HG02759 (cell line): ENCODE measurements around the gene SH3PXD2A.
"Not testable (repeated sequence)": the region's sequence is repeated elsewhere in the genome, so short reads cannot be mapped to it uniquely, and the experiment has no call there.

Source experiments
- ATAC-seq: cut with Tn5 transposase; IDR thresholded peaks from one replicate; pipeline ENCODE4 v1.9.1; 2021; ENCODE audit warnings: mild to moderate bottlenecking, moderate library complexity; ENCODE audit not compliant: unreplicated experiment

The SH3PXD2A gene

DNA sequence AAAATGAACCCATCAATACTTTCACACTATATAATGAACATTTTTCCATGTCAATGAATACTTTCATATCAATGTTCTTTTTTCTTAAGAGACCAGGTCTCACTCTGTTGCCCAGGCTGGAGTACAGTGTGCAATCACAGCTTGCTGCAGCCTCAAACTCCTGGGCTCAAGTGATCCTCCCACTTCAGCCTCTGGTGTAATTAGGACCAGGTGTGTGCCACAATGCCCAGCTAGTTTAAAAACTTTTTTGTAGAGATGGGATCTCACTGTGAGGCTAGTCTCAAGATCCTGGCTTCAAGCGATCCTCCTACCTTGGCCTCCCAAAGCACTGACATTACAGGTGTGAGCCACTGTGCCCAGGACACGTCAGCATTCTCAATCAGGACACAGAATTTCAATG is 85.2 kb downstream of the SH3PXD2A start:
- ATAC-seq = no peak

DNA sequence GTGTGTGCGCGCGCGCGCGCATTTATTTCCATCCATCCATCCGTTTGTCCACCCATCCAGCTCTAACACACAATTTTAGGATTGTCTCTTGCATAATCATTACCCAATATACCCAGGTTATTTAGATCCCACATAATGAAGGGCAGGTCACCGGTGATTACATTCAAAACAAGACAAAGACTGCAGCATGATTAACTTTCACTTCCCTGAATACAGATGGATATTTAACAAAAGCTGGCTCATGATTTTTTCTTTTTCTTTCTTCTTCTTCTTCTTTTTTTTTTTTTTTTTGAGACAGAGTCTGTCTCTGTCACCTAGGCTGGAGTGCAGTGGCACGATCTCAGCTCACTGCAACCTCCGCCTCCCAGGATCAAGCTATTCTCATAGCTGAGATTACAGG is 86.2 kb downstream of the SH3PXD2A start:
- ATAC-seq = no peak

GRCh38 chr10:103768345-103768744 is 87.0 kb downstream of the SH3PXD2A start:
- ATAC-seq = no peak

DNA sequence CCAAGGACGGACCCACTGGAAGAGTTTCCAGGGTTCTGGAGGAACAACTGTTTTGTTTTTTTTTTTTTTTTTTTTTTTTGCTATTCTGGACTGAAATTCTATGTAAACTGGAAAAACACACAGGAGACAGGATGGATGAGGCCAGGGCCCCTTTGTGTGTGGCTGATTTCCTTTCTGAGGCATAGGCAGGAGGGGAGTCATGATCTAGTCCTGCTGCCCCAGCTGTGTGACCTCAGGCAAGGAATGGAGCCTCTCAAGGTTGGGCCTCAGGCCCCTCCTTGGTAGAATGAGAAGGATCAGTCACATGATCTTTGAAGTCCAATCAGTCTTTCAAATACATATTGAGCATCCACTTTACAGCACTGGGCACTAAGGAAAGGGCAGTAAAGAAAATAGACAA is 87.6 kb downstream of the SH3PXD2A start:
- ATAC-seq = no peak

GRCh38 chr10:103766751-103767505 is 88.4 kb downstream of the SH3PXD2A start:
- no peak for ATAC-seq

DNA sequence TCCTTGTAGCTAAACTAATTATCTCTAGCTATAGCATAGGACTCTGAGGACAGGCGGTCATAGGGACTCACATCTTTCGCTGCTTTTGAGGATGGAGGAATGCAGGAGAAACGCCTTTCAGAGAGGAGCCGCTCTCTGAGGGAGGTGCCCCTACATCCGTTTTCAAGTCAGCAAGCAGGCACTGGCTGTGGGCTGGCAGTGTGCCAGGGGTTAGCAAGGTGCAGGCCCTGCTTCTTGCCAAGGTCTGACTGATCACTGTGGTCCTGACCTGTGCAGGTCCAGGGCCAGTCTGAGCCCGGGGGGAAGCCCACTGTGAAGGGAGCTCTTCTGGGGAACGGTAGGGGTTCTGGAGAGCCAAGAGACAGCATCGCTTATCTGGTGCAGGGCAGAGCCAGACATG is 89.4 kb downstream of the SH3PXD2A start:
- ATAC-seq = no peak

DNA sequence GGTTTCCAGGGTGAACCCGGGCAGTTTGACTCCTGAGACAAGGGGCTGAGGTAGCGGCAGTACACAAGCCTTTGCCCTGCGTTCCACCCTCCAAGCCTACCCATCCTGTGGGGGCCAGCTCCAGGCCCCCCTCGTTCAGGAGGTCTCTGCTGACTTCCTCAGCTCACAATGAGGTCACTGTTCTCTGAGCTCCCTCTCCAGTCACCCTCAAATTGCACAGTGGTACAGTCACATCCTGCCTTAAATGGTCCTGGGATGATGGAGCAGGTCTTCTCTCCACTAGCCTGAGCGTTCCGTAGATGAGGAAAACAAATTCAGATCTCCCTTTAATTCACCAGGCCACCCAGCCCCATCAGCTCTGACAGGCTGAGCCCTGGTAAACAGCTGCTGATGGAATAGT is 90.2 kb downstream of the SH3PXD2A start:
- ATAC-seq = no peak

DNA sequence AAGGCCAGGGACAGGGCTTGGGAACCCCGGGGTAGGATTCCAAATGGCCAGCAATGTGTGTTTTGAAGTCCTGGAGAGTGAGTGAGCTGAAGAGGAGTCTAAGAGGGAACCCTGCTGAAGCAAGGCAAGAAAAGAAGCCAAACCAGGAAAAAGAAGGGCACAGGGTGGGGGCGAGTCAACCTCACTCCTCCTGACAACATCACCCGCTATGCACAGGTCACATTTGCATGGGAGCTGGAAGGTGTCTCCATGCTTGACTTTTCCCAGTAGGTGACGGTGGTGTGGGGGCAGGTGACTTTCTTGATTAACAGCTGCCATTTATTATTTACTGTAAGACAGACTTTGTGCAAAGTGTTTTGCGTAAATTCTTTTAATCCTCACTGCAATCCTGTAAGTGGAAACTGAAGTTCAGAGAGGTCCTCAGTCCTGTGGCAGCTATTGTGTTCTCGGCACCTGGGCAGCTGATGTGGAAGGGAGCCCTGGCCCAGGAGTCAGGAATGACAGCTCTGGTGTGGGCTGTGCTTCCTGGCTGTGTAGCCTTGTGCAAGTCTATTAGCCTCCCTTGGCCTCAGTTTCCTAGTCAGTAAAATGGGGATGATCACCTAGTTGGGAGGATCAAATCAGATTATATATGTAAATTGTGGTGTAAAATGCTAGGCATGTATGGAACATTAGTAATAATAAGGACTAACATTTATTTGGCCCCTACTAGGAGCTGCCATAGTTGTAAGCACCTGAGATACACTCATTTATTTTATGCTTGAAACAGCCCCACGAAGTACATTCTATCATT is 90.9 kb downstream of the SH3PXD2A start:
- ATAC-seq = no peak

- ATAC-seq = no peak
Measured at GRCh38 chr10:103763374-103764202, 91.8 kb downstream of the SH3PXD2A start.

DNA sequence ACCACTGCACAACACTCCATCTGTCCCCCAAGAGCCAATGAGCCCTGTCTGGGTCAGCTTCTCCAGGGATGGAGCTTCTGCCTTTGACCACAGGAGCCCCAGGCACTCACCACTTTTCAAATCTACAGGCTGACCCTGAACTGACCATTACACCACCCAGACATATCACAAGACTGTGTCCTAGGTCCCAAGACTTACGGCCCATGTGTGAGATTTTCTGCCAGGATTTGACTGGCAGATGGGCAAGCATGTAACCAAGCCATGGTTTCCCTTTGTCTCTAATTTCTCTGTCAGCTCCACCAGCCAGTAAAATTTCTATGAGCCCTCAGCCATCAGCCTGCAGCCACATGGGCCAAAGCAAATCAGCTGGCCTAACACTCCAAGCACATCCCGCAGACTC is 92.5 kb downstream of the SH3PXD2A start:
- ATAC-seq = no peak

DNA sequence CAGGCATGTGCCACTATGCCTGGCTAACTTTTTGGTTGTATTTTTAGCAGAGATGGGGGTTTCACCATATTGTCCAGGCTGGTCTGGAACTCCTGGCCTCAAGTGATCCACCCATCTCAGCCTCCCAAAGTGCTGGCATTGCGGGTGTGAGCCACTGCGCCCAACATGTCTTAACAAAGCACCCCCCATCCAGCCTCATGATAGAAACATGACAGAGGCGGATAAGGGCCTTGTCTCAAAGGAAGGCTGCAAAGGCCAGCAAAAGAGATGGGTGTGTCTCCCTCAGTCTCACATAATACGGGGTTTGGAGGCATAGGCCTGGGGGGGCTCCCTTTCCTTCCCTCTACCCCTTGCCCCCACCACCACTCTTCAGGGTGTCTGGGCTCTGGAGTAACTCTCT is 93.2 kb downstream of the SH3PXD2A start:
- ATAC-seq = no peak

- ATAC-seq = no peak
Measured at GRCh38 chr10:103761075-103761920, 94.1 kb downstream of the SH3PXD2A start.

DNA sequence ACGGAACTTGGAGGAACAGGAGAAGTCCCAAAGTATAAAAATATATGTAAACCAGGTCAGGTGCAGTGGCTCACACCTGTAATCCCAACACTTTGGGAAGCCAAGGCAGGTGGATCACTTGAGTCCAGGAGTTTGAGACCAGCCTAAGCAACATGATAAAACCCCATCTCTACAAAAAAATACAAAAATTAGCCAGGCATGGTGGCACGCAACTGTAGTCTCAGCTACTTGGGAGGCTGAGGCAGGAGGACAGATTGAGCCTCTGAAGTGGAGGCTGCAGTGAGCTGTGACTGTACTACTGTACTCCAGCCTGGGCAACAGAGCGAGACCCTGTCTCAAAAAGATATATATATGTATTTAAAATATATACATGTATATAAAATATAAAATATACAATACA is 95.1 kb downstream of the SH3PXD2A start:
- not testable (repeated sequence) for ATAC-seq

- peak; percentile 45 for ATAC-seq
Measured at GRCh38 chr10:103759100-103759781, 96.1 kb downstream of the SH3PXD2A start.

GRCh38 chr10:103758294-103758681 is 97.1 kb downstream of the SH3PXD2A start:
- no peak for ATAC-seq

DNA sequence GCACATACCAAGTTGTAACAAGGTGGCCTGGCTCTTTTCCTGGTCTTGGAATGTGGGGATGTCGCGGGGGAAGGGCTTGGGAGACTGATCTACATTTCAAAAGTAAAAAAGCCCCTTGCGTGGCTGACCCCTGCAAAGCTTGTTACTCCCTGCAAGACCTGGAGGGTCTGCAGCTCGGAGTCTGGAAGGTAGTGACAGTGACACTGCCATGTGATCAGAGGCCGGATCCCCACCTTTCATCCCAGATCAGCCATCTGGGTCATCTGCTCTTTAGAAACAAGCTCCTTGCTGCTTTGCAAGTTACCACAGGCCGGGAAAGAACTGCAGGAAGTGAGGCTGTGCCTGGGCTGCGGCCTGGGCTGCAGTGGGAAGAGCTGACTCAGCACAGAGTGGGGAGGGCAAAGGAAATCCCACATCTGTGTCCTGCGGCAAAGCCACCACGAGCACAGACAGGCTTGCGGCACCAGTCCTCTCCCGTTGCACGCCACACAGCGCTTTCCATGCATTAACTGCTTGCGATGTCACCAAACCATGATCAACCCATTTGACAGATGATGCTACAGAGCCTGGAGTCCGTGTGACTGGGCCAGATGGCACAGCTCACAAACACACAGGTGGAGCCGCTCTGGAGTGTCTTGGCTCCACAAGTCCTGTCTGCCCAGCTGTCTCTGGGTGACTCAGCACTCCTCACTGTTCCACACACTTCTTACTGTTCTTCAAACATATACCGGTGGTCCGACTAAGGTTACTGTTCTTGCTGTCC is 97.7 kb downstream of the SH3PXD2A start:
- ATAC-seq = no peak

DNA sequence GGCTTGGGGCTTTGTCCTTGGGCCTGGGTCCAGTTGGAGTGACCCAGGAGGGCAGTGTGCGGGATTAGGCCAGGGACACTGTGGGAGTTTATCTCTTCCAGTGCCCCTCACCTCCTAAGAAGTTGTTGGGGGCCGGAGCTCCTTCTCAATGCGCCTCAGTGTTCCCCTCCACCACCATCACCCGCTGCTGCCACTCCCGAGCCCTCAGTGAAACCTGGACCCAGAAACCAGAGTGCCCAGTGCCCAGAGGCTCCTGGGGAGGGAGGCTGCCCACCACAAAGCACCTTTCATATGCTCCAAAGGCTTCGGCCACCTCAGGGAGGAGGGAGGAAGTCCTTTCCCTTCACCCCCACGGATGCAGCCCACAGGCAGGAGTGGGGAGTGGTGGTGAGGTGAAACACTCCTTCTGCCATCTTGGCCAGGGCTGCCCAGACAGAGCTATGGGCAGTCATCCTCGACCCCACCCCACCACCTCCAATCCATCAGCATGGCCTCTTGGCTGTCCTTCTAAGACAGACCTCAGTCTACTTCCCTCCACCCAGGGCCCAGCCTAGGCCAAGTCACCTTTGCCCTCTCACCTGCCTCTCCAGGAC is 99.0 kb downstream of the SH3PXD2A start:
- ATAC-seq = no peak

DNA sequence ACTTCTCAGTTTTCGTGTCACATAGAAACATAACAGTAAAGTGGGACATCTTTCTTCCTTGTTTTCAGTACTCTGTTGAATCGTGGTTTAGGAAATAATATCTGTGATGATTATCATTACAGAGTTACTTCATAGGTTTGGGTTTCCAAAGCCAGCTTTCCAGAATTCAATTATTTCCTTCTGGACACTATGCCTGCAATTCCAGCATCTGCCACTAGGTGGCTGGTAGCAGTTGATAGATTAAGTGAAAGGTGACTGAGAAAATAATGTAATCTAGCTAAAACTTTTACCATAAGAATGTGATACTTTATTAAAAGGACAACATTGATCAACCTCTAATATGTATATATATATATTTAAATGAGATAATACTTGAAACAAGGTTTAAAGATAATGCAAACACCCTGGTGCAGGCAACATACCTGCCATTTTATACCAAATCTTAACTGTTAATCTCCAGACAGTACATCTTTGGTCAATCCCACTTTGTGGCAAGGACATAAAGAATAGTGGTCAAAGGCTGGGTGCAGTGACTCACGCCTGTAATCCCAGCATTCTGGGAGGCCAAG is 102.6 kb downstream of the SH3PXD2A start:
- no peak for ATAC-seq
